Stimulated activated CD4-positive, alpha-beta T cell treated with anti-CD3 and anti-CD28 coated beads, TNF-alpha, amount 100 ng/mL, for 24 hours (primary cell): ENCODE results near the gene CPNE6.

Source experiments
- DNase-seq, 3 experiments: peaks; one replicate each; pipeline ENCODE4 v3.0.0-alpha.2; 2020; ENCODE audit warnings: low read depth in 3 of 3

Gene CPNE6

DNA sequence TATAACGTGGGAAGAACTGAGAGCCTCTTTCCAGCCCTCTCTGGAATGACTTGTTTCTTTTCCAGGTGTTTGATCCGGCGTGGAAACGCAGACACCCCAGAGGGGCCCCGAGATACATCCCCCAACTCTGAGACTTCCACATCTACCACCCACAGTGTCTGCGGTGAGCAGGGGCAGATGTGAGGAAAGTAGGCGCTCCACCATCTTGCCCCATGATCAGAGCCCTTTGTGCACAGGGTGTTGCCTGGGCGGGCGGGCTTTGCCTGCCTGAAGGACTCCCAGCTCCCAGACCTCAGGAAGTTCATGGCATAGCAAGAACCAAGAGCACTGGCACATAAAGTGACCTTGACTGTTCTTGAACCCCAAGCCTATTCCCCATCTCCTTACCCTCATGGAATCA, 16.7 kb upstream of the CPNE6 start:
- DNase-seq, result no peak

DNA sequence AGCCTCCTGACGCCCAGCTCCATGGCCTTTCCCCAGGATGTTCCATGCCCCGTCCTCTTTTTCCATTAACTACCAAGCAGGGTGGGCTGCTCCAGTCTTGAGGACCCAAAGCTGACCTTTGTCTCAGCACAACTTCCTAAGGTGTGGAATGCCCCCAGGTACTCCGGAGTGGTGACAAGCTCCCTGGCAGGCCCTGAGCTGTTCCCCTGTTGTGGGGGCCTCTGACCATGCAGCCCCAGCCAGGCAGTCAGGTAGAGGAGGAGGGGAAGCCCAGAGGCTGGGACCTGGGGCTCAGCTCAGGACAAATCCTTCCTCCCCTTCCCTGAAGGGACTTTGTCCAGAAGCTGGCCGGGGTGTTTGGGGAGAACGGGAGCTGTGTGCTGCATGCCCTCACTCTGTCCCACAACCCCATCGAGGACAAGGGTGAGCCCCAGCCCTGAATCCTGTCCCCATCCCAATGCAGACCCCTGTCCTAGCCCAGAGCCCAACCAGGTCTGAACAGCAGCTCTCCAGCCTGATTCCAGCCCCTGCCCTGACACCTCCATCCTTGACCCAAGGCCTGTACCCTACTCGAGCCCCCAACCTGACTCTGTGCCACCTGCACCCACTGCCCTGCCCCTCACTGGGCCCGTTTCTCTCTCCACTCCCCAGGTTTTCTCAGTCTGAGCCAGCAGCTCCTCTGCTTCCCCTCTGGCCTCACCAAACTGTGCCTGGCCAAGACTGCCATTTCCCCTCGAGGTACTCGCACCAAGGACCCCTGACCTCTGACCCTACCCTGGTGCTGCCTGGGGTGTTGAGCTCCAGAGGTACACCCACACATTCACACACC, 15.2 kb upstream of the CPNE6 start:
- no peak for DNase-seq

DNA sequence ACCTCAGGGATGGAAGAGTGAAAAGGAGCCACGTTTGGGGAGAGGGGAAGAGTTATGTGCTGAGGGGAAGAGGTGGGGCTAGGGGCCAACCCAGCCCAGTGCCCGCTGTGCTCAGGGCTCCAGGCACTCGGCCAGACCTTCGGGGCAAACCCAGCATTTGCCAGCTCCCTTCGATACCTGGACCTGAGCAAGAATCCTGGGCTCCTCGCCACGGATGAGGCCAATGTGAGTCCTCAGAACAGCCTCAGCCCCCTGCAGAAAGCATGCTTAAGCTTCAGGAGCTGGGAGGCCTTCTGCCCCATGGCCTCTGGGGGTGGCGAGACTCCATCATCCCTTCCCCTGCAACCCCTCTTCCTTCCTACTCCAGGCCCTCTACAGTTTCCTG, 14.6 kb upstream of the CPNE6 start:
- no peak for DNase-seq

DNA sequence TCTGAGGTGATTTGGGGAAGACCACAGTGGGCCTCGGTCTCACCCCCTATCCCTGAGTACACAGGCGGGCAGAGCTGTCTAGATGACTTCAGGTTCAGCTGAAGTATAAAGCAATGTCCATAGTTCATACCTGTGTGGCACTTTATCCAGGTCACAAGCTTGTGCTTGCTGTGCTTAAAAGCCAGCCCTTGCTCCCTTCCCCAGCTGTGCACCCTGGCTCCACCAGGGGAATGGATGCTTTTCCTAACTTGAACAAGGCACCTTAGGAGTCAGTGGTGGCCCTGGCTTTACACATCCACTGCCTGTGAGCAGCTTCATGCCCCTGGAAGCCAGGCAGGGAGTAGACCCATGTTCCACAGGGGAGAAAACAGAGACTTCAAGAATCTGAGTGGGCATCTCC, 14.1 kb upstream of the CPNE6 start:
- no peak for DNase-seq

DNA sequence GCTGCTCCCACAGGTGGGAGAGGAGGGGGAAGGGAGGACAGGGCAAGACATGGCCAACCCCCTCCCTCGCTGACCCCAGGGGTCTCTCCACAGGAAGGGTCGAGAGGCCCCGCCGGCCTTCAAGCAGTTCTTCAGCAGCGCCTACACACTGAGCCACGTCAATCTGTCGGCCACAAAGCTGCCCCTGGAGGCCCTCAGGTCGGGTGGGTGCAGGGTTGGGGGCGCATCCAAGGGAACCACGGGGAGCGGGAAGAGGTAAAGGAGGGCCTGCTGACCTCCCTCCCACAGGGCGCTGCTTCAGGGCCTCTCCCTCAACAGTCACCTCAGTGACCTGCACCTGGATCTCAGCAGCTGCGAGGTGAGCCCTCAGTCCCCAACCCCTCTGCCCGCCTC, 13.5 kb upstream of the CPNE6 start:
- no peak for DNase-seq

DNA sequence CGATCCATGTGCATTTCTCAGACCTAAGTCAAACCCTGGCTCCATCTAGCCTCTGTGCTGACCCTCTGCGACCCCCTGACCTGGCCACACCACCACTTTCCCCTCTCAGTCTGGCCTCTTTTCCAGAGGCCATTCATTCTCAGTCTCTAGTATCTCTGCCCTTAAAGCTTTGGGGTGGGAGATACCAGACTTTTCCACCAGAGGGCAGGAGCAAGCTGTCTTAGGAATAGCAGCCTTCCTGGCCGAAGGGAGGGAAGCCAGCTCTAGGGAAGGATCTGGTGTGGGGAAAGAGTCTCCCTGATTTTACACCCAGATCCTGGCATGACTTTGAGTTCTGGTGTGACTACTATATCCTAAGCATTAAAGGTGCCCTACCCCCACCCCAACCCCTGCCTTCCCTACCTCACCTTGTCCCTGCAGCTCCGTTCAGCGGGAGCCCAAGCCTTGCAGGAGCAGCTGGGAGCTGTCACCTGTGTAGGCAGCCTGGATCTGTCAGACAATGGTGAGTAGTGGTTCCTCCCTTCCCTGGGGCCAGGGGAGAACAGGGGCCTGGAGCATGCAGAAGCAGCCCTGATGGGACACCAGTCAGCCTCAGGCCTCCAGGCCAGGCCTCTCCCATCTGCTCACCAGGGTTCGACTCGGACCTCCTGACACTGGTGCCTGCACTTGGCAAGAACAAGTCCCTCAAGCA, 13.0 kb upstream of the CPNE6 start:
- DNase-seq, result no peak

DNA sequence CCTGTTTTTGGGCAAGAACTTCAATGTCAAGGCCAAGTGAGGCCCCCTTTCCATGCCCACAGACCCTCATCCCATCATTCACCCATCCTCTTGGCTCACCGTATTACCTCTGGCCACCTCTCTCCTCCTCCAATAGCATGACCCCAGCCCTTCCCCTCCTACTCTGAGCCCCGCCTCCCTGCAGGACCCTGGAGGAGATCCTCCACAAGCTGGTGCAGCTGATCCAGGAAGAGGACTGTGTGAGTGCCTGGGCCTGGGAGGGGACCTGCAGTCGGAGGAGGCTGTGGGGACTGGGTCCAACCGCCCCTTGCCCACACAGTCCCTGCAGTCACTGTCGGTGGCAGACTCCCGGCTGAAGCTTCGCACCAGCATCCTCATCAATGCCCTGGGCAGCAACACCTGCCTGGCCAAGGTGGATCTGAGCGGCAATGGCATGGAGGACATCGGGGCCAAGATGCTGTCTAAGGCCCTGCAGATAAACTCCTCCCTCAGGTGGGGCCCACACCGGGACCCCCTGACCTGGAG, 12.3 kb upstream of the CPNE6 start:
- DNase-seq, result no peak

DNA sequence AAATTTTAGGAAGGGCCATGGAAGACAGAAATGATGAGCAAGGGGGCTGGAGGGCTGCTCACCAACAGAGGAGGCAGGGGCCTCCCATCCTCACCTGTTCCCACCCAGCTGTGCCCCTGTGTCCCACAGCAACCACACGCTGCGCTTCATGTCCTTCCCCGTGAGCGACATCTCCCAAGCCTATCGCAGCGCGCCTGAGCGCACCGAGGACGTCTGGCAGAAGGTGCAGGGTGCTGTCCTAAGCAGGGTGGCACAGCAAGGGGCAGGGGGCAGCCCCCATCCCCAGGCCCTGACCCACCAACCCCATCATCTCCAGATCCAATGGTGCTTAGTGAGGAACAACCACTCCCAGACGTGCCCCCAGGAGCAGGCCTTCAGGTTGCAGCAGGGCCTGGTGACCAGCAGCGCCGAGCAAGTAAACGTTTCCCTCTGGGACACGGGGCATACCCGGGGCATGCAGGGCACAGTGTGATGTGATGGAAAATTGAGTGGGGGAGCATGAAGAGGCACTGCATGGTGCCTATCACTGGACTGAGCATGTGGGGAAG, 11.4 kb upstream of the CPNE6 start:
- no peak for DNase-seq

DNA sequence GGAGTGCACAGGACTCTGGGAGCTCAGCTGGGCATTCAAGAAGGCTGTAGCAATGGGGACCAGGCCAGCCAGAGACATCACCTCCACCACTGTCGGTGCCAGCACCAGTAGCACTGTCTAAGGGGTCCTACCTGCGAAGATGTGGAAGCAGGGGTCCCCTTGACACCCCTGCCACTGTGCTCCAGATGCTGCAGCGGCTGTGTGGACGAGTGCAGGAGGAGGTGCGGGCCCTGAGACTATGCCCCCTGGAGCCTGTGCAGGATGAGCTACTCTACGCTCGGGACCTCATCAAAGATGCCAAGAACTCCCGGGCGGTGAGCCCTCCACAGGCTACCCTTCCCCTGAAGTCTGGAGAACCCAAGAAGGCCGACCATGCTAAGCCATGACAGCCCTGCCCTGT, 10.9 kb upstream of the CPNE6 start:
- DNase-seq, result no peak

DNA sequence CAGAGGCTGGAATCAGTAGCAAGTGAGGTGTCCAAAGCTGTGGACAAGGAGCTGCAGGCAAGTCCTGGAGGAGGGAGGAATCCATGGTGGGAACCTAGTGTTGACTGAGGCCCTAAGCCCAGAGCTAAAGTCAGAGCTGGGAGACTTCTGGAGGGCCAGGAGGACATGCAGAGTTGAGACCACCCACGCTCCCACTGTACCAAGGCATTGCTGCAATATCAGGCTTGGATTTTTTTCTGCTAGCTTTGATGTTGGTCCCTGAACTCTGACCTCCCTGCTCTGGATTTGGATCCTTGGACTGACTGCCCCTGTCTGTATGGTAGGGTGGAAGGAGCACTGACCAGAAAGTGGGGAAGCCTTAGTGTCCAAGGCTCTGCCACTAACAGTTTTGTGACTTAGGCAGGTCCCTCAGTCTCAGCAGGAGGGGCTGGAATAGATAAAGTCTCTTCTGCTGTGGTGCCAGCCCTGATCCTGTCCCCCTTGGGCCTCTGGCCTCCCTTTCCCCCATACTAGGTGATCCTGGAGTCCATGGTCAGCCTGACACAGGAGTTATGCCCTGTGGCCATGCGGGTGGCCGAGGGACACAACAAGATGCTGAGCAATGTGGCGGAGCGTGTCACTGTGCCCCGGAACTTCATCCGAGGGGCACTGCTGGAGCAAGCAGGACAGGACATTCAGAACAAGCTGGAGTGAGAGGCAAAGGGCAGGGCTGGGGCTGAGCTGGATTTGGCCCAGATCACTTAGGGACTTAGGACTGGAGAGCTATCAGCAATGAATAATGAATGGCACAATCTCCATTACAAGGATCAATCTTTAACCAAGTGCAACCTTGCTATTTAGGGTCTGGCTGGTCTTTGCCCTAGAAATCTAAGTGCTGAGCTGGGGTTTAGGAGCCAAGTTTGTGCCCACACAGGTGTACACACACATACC, 10.1 kb upstream of the CPNE6 start:
- no peak for DNase-seq

DNA sequence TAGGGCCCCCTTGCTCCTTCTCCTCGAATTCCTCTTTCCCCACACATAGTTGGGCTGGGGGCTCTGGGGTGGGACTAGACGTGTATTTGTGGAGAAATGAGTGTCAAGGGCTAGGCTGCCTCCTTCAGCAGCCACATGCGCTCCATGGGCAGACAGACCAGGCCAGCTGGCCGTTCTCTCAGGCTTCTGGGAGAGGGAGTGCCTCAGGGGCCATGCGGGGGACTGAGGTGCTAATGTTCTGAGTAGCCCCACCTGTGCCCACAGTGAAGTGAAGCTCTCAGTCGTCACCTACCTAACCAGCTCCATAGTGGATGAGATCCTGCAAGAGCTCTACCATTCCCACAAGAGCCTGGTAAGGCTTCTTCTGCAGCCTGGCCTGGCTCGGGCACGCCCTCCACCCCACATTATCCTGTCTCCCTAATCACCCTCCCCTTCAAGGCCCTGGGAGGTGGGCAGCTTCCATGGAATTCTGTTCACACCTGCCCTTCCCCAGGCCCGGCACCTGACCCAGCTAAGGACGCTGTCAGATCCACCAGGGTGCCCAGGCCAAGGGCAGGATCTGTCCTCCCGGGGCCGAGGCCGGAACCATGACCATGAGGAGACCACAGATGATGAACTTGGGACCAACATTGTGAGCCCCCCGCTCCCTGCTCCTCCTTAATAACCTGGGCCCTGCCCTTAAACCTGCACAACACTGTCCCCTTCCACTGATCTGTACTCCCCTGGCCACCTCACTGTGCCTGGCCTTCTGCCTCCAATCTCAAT, 9.0 kb upstream of the CPNE6 start:
- DNase-seq, result no peak

DNA sequence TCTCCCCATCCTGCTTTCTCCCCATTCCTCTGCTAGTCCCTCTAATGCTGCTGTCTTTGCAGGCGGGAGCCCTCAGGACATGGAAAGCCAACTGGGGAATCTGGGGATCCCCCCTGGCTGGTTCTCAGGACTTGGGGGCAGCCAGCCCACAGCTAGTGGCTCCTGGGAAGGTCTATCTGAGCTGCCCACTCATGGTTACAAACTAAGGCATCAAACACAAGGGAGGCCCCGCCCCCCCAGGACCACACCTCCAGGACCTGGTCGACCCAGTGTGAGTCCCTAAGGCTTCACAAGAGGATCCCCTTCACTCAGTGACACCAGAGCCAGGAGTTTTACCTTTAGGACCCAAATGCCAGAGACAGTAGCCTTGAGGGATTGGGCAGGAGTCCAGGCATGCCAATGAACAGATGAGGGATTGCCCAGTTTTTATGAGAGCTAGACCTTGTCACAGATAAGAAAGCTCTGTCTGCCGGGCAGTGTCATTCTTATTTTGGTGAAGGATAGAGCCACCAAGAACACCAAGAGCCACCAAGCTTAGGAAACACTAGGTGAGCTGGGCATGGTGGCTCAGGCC, 8.0 kb upstream of the CPNE6 start:
- no peak for DNase-seq

DNA sequence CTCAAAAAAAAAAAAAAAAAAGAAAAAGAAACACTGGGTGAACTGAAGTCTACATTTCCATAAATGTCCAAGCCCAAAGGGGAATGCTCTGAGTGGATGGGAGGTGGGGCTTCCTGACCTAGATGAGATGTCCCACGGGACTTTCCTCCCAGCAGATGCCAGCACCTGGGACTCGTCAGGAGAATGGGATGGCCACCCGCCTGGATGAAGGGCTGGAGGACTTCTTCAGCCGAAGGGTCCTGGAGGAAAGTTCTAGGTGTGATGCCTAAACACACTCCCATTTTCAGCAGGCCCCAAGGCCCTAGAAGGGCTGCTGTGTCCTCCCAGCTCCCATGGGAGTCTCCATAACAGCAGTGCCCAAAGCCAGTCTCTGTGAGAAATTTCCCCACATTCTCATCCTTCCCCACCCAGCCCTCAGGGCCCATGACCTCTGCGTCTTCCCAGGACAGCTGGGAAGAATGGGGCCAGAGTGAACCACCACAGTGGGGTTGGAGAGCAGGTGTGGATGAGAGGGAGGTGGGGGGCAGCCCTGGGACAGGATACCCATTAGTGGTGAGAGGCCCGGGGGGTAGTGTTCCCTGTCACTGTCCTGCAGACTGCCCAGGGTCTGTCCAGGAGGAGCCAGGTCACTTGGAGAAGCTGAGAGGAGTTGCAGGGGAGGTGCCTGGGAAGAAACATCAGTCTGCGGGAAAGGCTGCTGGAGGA, 7.1 kb upstream of the CPNE6 start:
- no peak for DNase-seq

DNA sequence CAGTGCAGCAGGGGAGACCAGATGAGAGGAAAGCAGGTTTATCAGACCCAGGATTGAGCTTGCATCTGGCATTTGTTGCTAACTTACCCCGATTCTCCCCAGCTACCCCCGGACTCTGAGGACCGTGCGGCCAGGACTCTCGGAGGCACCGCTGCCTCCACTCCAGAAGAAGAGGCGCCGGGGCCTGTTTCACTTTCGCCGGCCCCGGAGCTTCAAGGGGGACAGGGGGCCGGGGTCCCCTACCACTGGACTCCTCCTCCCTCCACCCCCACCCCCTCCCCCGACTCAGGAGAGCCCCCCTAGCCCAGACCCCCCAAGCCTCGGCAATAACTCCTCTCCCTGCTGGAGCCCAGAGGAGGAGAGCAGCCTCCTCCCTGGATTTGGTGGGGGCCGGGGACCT, 6.5 kb upstream of the CPNE6 start:
- no peak for DNase-seq

DNA sequence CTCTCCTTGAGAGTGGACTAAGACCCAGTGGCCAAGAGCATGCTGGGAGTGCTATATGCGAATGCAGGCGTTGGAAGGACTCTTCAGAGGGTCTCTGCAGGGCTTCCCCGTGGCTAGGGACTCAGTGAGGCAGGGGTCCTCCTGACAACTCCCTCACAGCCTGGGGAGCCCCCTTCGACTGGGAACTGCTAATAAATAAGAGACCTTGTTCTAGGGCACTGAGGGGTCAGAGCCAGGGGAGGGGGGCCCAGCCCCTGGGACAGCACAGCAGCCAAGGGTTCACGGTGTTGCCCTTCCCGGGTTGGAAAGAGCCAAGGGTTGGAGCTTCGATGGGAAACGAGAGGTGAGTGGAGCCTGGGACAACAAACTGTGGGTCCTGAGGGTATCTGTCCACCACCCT, 6.0 kb upstream of the CPNE6 start:
- DNase-seq, result no peak

DNA sequence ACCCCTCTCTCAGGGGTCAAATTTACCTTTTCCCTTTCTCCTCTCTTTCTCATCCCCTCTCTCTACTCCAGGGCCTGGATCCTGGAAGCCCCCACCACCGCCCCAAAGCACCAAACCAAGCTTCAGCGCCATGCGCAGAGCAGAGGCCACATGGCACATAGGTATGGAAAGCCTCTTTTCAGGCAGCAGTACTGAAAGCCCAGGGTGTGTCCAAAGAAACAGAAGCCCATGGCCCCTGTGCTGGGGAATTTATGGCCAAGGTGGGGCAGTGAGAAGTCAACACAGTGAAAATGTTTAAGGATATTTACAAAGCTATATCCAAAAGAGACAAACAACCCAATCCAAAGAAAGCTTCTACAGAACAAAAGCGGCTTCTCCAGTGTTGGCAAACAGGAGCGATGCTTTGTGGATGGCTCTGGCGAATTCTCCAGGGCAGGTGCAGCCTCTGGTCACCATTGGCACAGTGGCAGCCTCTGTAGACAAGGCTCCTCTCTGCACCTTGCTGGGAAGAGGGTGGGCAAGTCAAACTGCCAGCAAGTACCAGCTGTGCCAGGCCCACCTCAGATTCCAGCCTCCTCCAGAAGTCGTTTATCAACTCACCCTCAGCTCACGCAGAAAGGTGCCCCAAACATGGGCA, 4.7 kb upstream of the CPNE6 start:
- no peak for DNase-seq

DNA sequence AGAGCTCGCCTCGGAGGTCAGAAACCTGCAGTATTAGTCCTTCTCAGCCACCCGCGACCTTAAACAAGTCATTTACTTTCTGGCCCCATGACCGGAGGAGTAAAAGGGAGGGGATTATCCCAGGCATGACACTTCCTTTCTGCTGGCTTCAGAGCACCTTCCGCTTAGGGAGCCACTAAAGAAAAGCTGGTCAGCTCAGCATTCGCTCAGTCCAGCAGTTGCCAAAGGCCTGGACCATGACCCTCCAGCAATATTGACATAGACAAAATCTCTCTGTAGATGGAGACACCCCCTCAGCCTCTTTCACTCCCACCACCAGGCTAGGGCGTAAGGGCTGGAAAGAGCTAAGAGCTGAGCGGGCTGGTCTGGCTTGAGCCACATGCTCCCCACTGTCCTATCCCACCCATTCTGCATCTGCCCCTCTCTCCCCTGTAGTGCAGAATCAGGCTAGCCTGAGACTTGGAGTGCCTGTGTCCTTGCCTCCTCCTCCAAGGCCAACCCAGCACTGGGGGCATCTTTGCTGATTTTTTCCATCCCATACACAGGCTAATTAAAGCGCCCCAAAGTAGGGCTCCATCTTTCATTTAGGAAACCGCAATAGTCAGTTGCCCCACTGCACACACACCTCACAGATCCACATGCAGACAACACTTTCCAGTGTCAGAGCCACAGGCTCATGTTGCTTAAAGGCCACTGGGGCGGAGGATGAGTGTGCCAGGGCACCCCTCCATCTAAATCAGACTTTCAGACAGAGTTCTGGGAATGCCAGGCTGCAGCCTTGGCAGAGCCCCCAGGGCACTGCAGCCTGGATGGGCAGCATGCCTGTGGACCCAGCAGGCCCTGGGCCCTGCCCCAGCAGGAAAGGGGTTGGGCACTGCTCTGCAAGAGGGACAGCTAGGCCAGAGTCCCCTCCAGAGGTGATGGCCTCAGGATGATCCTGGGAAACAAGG, 4.0 kb upstream of the CPNE6 start:
- no peak for DNase-seq

DNA sequence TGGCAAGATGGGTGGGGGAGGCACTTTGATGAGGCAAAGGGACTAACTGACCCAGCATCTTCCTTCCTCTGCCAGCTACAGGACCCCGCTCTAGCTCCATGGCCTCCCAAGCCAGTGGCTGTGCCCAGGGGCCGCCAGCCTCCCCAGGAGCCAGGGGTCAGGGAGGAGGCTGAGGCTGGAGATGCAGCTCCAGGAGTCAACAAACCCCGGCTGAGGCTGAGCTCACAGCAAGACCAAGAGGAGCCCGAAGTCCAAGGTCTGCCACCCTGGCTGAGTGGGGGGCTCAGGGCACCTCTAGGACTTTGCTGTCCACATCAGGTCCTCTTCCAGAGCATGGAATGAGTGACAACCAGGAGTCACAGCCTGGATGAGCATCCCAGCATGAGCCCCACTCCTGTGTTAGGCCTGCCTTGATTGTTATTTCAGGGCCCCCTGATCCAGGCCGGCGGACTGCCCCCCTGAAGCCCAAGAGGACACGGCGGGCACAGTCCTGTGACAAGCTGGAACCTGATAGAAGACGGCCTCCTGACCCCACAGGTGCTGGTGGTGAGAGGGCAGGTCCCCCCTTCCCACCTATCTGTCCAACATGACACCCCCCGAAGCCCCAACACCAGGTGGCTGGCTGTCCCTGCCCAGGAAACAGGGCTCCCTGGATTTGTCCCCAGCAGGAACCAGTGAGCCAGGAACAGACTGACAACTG, 2.5 kb upstream of the CPNE6 start:
- no peak for DNase-seq
